GM19193 (cell line): ENCODE results near the gene CCR6.
A peak's percentile ranks its signal among the peaks of the same experiment; 100 is the strongest.

Experiments used
- POLR2A ChIP-seq: IDR thresholded peaks from 4 replicates; pipeline ENCODE4 v1.6.1; 2011; ENCODE audit not compliant: insufficient read depth, insufficient read length; ENCODE audit errors: extremely low read depth

The CCR6 gene

DNA sequence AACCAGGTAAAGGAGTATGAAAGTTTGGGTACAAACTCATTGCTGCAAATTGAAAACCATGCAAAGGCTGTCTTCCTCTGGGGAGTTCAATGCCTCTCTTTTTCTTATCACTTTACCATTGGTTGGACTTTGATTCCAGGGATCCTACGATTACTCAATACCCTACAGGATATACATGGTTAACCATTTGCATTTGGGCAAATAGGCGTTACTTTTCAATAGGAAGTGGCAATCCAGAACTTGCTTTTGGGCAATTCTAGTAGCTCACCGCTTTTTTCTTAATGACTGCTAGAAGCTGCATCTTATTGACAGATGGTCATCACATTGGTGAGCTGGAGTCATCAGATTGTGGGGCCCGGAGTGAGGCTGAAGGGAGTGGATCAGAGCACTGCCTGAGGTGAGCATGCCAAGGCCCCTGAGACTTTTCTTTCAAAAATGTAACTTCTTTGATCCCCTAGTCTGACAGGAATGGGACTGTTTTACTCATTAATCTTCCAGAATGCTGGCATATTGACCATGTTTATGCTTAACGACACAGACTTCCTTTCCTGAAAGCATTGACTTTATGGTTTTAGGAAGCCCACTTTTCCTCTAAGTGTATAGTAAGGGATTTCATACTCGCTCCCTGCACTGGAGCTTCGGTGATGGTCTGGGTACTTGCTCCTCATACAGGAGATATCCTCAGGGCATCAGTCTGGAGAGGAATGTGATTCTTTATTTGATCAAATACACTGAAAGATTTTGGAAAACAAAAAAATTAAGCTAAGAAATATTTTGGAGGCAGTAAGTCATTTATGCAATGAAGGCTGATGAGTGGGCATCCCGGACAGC, at the start of gene CCR6:
Gene CCR6 (plus strand): TSS at position 270 of the 831 bp plus-strand sequence. CDS start 13,039 bp downstream, outside the sequence.
- TF ChIP-seq POLR2A: peak; percentile 45

DNA sequence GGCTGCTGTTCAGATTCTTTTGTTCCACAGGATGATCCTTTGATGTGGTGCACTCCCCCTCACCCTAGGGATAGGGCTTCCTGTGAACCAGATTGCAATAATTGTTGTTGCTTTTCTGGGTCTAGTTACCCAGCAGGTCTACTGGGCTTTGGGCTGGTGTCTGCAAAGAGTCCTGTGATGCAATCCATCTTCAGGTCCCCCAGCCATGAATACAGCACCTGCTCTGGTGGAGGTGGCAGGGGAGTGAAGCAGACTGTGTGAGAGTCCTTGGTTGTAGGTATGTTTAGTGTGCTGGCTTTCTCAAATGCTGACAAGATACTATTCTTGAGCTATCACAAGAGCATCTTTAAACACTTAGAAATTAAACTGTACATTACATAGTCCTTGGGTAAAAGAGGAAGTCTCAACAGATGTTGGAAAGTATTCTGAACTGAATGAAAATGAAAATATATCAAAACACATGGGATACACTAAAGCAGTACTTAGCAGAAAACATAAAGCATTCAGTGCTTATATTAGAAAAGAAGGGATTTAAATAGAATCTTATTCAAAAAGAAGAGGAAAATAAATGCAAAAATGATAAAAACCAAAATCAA, 49.1 kb upstream of the CCR6 start:
- TF ChIP-seq POLR2A: no peak

- TF ChIP-seq POLR2A: no peak
Observed at GRCh38 chr6:167077241-167077932, 45.5 kb upstream of the CCR6 start.

DNA sequence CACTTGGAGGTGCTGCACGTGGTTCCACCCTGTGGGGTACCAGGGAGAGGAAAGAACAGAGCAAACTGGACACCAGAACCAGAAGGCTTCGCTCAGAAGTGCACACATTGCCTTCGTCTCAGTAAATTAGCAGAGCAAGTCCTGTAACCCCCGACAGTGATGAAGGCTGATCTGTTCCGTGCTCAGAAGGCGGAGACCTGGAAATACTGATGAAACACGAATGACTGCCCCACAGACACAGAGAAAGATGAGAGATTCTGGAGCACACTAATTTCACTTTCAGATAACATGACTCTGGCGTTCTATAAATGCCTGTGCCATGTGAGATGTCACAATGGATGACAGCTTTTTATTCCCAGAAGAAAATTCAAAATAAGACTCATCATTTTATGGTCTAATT, 44.2 kb upstream of the CCR6 start:
- TF ChIP-seq POLR2A: no peak

- TF ChIP-seq POLR2A: peak; percentile 49
Observed at GRCh38 chr6:167079853-167080297, 43.0 kb upstream of the CCR6 start.

GRCh38 chr6:167087857-167088354, 35.0 kb upstream of the CCR6 start:
- TF ChIP-seq POLR2A: no peak

DNA sequence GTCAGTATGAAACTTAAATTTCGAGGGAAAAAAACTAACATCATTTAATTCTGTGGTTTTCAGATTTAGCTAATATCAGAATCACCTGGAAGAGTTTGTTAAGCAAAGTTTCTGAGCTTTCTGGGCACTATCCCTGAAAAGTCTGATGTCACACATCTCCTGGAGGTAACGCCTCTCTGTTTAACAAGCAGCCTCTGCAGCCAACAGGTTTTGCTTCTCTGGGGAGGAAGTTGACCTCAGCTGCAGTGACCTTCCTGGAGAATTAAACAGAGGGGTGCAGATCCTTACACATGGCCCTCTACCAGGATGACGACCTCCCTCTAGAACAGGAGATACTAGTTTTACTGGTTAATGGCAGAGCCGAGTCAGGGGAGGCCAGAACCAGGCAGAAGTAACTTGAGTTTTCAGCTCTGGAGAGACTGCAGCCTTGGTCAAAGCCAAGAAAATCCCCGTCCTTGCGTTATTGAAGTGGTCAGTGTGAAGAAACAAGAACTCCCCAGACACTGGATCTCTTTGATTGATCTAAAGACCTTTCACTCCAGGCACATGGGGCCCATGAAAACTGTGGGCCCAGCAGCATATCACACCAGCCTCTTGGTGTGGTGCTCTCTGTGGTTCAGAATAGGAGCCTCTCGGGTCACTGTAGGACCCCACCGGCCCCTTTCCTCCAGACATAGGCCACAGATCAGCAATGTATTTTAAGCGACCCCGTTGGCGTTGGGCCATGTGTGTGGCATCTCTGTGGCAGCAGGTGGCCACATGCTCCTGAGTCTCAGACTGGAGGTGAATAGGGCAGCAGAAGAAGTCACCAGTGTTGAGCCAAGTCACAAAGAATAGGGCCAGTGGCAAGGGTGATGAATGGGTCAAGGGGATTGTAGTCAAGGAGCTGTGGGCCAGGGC, 33.4 kb upstream of the CCR6 start:
- peak; percentile 11 for TF ChIP-seq POLR2A

DNA sequence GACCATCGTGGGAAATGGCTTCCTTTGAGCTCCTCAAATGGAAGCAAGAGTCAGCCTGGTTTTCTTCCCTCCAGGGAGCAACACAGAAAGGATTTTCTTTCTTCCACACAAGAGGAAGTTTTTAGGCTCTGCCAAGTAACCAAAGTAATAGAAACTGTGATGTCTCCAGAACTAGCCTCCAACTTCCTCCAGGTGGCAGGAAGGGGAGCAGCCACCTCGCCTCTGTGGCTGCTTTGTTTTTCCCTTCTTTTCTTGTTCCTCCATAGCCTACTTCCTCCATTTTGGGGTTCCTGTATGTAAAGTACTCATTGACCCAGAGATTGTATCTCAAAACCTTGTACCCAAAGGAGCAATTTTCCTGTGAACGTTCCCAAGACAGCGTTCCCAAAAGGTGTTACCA, 32.7 kb upstream of the CCR6 start:
- TF ChIP-seq POLR2A: no peak

DNA sequence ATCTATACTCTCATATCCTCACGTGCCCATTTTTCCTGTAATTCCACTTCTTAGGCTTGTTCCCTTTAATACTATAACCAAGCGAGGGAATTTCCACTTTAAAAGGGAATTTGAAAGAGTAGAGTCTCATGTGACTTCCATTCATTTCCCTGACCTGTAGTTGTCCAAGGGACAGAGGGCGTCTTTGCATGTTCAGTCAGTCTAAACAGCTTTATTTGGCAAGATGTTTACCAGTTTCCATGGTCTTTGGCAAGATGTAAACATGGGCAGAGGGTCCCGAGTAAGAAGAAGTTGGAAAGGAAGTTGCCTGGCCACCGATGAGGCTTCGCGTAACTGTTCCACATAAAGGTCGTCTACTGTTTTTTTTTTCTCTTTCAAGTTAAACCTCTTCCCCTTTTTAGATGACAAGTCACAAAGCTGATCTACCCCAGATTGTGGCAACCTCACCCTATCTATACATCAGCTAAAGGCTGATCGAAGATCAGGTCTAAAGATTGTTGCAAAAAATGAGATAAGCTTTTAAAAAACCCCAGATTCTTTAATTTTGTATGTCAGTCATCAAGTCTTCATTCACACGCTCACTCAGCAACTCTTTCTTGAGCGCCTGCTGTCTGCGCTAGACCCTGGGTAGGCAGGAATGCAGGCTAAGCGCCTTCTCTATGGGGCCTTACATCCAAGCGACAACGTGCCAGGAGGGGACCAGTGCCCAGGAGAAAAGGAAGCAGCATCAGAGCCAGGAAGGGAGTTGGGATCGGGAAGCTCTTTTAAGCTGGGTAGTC, 31.7 kb upstream of the CCR6 start:
- no peak for TF ChIP-seq POLR2A

GRCh38 chr6:167091805-167092107, 31.1 kb upstream of the CCR6 start:
- TF ChIP-seq POLR2A: no peak

- peak; percentile 6 for TF ChIP-seq POLR2A
Observed at GRCh38 chr6:167092672-167093339, 30.1 kb upstream of the CCR6 start.

- TF ChIP-seq POLR2A: no peak
Observed at GRCh38 chr6:167093406-167093921, 29.4 kb upstream of the CCR6 start.

DNA sequence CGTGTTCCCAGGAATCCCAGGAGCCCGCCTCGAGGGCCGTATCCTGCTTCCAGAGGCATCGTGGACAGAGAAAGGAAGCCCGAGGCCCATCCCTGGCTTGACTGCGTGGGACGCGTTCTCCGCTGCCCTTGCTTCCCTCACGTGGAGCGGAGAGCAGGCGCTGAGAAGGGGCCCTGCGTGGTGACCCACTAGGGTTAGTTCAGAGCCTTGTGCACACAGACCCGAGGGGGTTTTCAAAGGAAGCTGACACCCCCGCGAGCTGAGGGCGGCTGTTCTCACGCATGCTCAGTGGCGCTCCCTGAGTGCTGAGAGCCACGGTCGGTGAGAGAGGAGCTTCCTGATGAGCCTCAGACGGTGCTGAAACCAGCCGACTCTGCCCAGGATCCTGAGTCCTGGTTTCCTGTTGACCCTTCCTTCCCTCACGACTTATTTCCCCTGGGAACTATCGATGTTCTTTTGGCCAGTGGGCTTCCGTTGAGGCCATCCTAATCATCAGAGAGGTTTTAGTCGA, 28.9 kb upstream of the CCR6 start:
- peak; percentile 87 for TF ChIP-seq POLR2A
